Suprapubic skin (tissue), 4 donors: ENCODE results near the gene STIP1. TPM values are rescaled to one million over a fixed set of nuclear protein-coding genes. Genes with fewer than 3 reads are reported as not detected.

Source experiments
- DNase-seq, 2 donors: peaks; one replicate each; pipeline ENCODE4 v3.0.0-alpha.2; 2019; ENCODE audit warnings: low spot score in 2 of 2
- H3K27ac ChIP-seq: fragments of 200-600 bp; sonication (generic); one replicate; pipeline ENCODE4 v1.5.1; 2019
- H3K27me3 ChIP-seq: fragments of 200-600 bp; sonication (generic); one replicate; pipeline ENCODE4 v1.5.1; 2019
- H3K36me3 ChIP-seq: fragments of 200-600 bp; sonication (generic); one replicate; pipeline ENCODE4 v1.5.1; 2019
- H3K4me1 ChIP-seq: fragments of 200-600 bp; sonication (generic); one replicate; pipeline ENCODE4 v1.5.1; 2019
- H3K4me3 ChIP-seq: fragments of 200-600 bp; sonication (generic); one replicate; pipeline ENCODE4 v1.5.1; 2019; ENCODE audit warnings: mild to moderate bottlenecking
- H3K9me3 ChIP-seq: fragments of 200-600 bp; sonication (generic); one replicate; pipeline ENCODE4 v1.5.1; 2019
- CTCF ChIP-seq, 2 donors: fragments of 200-600 bp in 1 of 2; fragments of 450-650 bp in 1 of 2; sonication (generic) in 1 of 2; IDR thresholded peaks; one replicate each; pipeline ENCODE4 v1.5.1; 2016 to 2019; ENCODE audit warnings: antibody characterized with exemption in 2 of 2, mild to moderate bottlenecking in 1 of 2, moderate library complexity in 1 of 2
- EP300 ChIP-seq: sonication (generic); formaldehyde crosslinking; IDR thresholded peaks from one replicate; pipeline ENCODE4 v1.6.1; 2017; ENCODE audit warnings: antibody characterized with exemption
- POLR2A ChIP-seq, 2 donors: fragments of 450-650 bp; IDR thresholded peaks; one replicate each; pipeline ENCODE4 v1.6.1; 2017; ENCODE audit warnings: antibody characterized with exemption in 2 of 2, mild to moderate bottlenecking in 2 of 2, moderate library complexity in 2 of 2
- POLR2AphosphoS5 ChIP-seq, 3 donors: sonication (generic); formaldehyde crosslinking; IDR thresholded peaks; one replicate each; pipeline ENCODE4 v1.6.1; 2017; ENCODE audit warnings: antibody characterized with exemption in 3 of 3
- whole genome bisulfite sequencing: methylation state at CpG from one replicate; pipeline ENCODE4 v1.1.5; 2018; 5-methylcytosine and 5-hydroxymethylcytosine counted together
- total RNA-seq, 4 donors: library from RNA; depleted of rRNA; stranded (reverse); fragments of >200 nt; gene quantifications; one replicate each; pipeline ENCODE4 v1.1.0, GENCODE V29; 2016

The STIP1 gene
- total RNA-seq, 4 donors from 2014 or later: 47.1 to 93.9 (median 87.4) TPM

- 81% methylated on average over 26 of the region's 30 CpGs for WGBS
- no peak for TF ChIP-seq CTCF (IDR thresholded peaks at IDR 0.05)
- no peak for TF ChIP-seq EP300
- TF ChIP-seq POLR2A (IDR thresholded peaks at IDR 0.05): no peak
- no peak for TF ChIP-seq POLR2AphosphoS5 (IDR thresholded peaks at IDR 0.05)
- no peak for DNase-seq
- Histone ChIP-seq H3K36me3 (peaks cover 7% of the 10 kb centered on the region), H3K4me3 (no peak overlapping the region), H3K27me3 (no peaks in the 10 kb centered on the region), H3K27ac (no peak overlapping the region), H3K9me3 (no peaks in the 10 kb centered on the region), H3K4me1 (peaks cover 16% of the 10 kb centered on the region)
These were observed 25.4 kb downstream of the STIP1 start for GRCh38 chr11:64211181-64211872.

GRCh38 chr11:64216879-64217278 is 30.9 kb downstream of the STIP1 start:
- 77% methylated on average over 6 of the region's 6 CpGs for WGBS
- DNase-seq: no peak
- H3K36me3 ChIP-seq: peaks cover 8% of the 10 kb centered on the region
- no peak overlapping the region for H3K4me3 ChIP-seq
- no peaks in the 10 kb centered on the region for H3K27me3 ChIP-seq
- H3K4me1 ChIP-seq: no peaks in the 10 kb centered on the region
- H3K9me3 ChIP-seq: no peaks in the 10 kb centered on the region
- no peak for TF ChIP-seq CTCF (IDR thresholded peaks at IDR 0.05)
- no peak for TF ChIP-seq POLR2AphosphoS5 (IDR thresholded peaks at IDR 0.05)
- no peak for TF ChIP-seq POLR2A (IDR thresholded peaks at IDR 0.05)
- no peak for TF ChIP-seq EP300
- H3K27ac ChIP-seq: no peak overlapping the region

- Histone ChIP-seq H3K9me3 (no peaks in the 10 kb centered on the region), H3K4me3 (no peak overlapping the region), H3K36me3 (peaks cover 8% of the 10 kb centered on the region), H3K4me1 (peaks cover 8% of the 10 kb centered on the region), H3K27me3 (no peaks in the 10 kb centered on the region), H3K27ac (no peak overlapping the region)
- WGBS: 90% methylated on average over 3 of the region's 11 CpGs
- DNase-seq: no peak
- TF ChIP-seq EP300: no peak
- no peak for TF ChIP-seq CTCF (IDR thresholded peaks at IDR 0.05)
- TF ChIP-seq POLR2AphosphoS5 (IDR thresholded peaks at IDR 0.05): no peak
- TF ChIP-seq POLR2A (IDR thresholded peaks at IDR 0.05): no peak
These were observed 32.8 kb downstream of the STIP1 start for GRCh38 chr11:64218628-64219353.

- no peak for DNase-seq
- Histone ChIP-seq H3K9me3 (no peaks in the 10 kb centered on the region), H3K4me3 (no peak overlapping the region), H3K27me3 (no peaks in the 10 kb centered on the region), H3K4me1 (peaks cover 13% of the 10 kb centered on the region), H3K36me3 (peaks cover 8% of the 10 kb centered on the region), H3K27ac (no peak overlapping the region)
- TF ChIP-seq POLR2AphosphoS5 (IDR thresholded peaks at IDR 0.05) (no peak), CTCF (IDR thresholded peaks at IDR 0.05) (no peak)
- 70% methylated on average over 2 of the region's 7 CpGs for WGBS
These were observed 33.3 kb downstream of the STIP1 start for GRCh38 chr11:64219354-64219684.

- TF ChIP-seq CTCF (IDR thresholded peaks at IDR 0.05) (no peak), POLR2A (IDR thresholded peaks at IDR 0.05) (no peak), EP300 (no peak), POLR2AphosphoS5 (IDR thresholded peaks at IDR 0.05) (no peak)
These were observed 33.8 kb downstream of the STIP1 start for GRCh38 chr11:64219755-64220154.

More at GRCh38 chr11:64219755-64220154, 33.8 kb downstream of the STIP1 start:
- no CpG with 5 or more reads among the region's 10 CpGs for WGBS
- H3K9me3 ChIP-seq: no peaks in the 10 kb centered on the region
- peaks cover 8% of the 10 kb centered on the region for H3K36me3 ChIP-seq
- H3K27ac ChIP-seq: no peak overlapping the region
- no peak for DNase-seq
- H3K4me3 ChIP-seq: no peak overlapping the region
- H3K27me3 ChIP-seq: no peaks in the 10 kb centered on the region
- H3K4me1 ChIP-seq: peaks cover 17% of the 10 kb centered on the region
